T-cell (primary cell): Measurements from ENCODE around the gene MSH3. TPM values are rescaled to one million over a fixed set of nuclear protein-coding genes. Genes with fewer than 3 reads are reported as not detected.

Source experiments
- ATAC-seq, 4 experiments: fragments of 200-7000 bp in 3 of 4; fragments of 150-1000 bp in 1 of 4; cut with Tn5 transposase; replicated peaks in 1 of 4; 1 replicate in 3 of 4; 2 replicates in 1 of 4; pipeline ENCODE4 v1.10.0; 2021; ENCODE audit warnings: moderate library complexity in 3 of 4, mild to moderate bottlenecking in 2 of 4, moderate number of reproducible peaks in 1 of 4
- CTCF ChIA-PET, 2 donors: fragments of 300-600 bp; sonication (Branson Sonifier 250); formaldehyde crosslinking; loops; one replicate each; lab custom pipeline; 2022; ENCODE audit warnings: antibody characterized with exemption in 2 of 2; lab: Charles Lee
- POLR2A ChIA-PET, 2 donors: fragments of 300-600 bp; sonication (Branson Sonifier 250); formaldehyde crosslinking; loops; one replicate each; lab custom pipeline; 2022; ENCODE audit warnings: antibody characterized with exemption in 2 of 2; lab: Charles Lee
- DNase-seq, 35 experiments: peaks; one replicate each; pipeline versions ENCODE4 v3.0.0 to v3.0.0-alpha.2; 2013 to 2023
- H3K27ac ChIP-seq: one replicate; pipeline ENCODE4 v1.5.1; 2013; ENCODE audit warnings: low read length
- H3K27me3 ChIP-seq, 2 experiments: replicated peaks in 1 of 2; 1 replicate in 1 of 2; 2 replicates in 1 of 2; pipeline versions ENCODE4 v1.6.1 to v1.7.0; 2013; ENCODE audit warnings: low read length in 1 of 2, mixed read lengths in 1 of 2; ENCODE audit not compliant: control insufficient read depth in 2 of 2, insufficient read depth in 2 of 2; ENCODE audit errors: extremely low read depth in 1 of 2
- H3K36me3 ChIP-seq, 2 donors: 1 replicate in 1 of 2; 2 replicates in 1 of 2; pipeline versions ENCODE4 v1.6.1 to v1.7.0; 2013; ENCODE audit warnings: low read length in 1 of 2; ENCODE audit not compliant: control insufficient read depth in 2 of 2, insufficient read depth in 1 of 2; ENCODE audit errors: extremely low read depth in 1 of 2
- H3K4me1 ChIP-seq, 2 experiments: 1 replicate in 1 of 2; 2 replicates in 1 of 2; pipeline versions ENCODE4 v1.6.1 to v1.7.0; 2013; ENCODE audit warnings: low read length in 2 of 2, mixed read lengths in 1 of 2; ENCODE audit not compliant: insufficient read depth in 2 of 2, control insufficient read depth in 1 of 2; ENCODE audit errors: extremely low read depth in 1 of 2
- H3K4me3 ChIP-seq, 2 donors: 1 replicate in 1 of 2; 2 replicates in 1 of 2; pipeline versions ENCODE4 v1.5.1 to v1.7.0; 2013; ENCODE audit warnings: mild to moderate bottlenecking in 2 of 2, low read length in 1 of 2, moderate library complexity in 1 of 2; ENCODE audit not compliant: control insufficient read depth in 1 of 2; ENCODE audit errors: extremely low read depth in 1 of 2
- H3K9me3 ChIP-seq: 2 replicates; pipeline ENCODE4 v1.7.0; 2013
- H3K27ac Mint-ChIP-seq, 2 donors: one replicate each; pipeline ENCODE4 v1.8.0; 2020 to 2021; ENCODE audit warnings: mild to moderate bottlenecking in 2 of 2, mixed read lengths in 2 of 2
- H3K27me3 Mint-ChIP-seq, 2 donors: one replicate each; pipeline ENCODE4 v1.8.0; 2021 to 2022; ENCODE audit warnings: mixed read lengths in 2 of 2
- H3K36me3 Mint-ChIP-seq: one replicate; pipeline ENCODE4 v1.8.0; 2021; ENCODE audit warnings: mixed read lengths
- H3K4me1 Mint-ChIP-seq, 3 donors: one replicate each; pipeline ENCODE4 v1.8.0; 2020 to 2022; ENCODE audit warnings: mixed read lengths in 3 of 3, mild to moderate bottlenecking in 1 of 3
- H3K4me3 Mint-ChIP-seq, 3 donors: one replicate each; pipeline ENCODE4 v1.8.0; 2020 to 2022; ENCODE audit warnings: mild to moderate bottlenecking in 3 of 3, mixed read lengths in 3 of 3, moderate library complexity in 3 of 3
- H3K9me3 Mint-ChIP-seq, 3 donors: one replicate each; pipeline ENCODE4 v1.8.0; 2020 to 2022; ENCODE audit warnings: mixed read lengths in 3 of 3
- WGBS: methylation state at CpG from one replicate; pipeline ENCODE4 v1.1.5; 2013; ENCODE audit warnings: missing lambda C conversion rate; ENCODE audit not compliant: insufficient coverage; 5-methylcytosine and 5-hydroxymethylcytosine counted together
- total RNA-seq, 35 experiments: library from RNA in 6 of 35; stranded (reverse) in 6 of 35; fragments of 120-200 nt in 1 of 35; gene quantifications; one replicate each; pipeline versions ENCODE4 v1.2.1 to v1.2.4 and lab custom pipeline; 2013 to 2026

MSH3 gene
- total RNA-seq, 5 donors from 2014 or later (not counting 1 experiment from before 2014, with no cell fraction given), result 10.8 to 20.8 (median 16.3) TPM

GRCh38 chr5:80713631-80714030 lies 59.2 kb downstream of the MSH3 start:
- no peak overlapping the region for H3K27ac Mint-ChIP-seq
- H3K27ac ChIP-seq, result no peak overlapping the region
- no peak overlapping the region for H3K4me3 ChIP-seq
- no peaks in the 10 kb centered on the region for H3K27me3 ChIP-seq
- POLR2A ChIA-PET, result no interaction called here
- H3K36me3 Mint-ChIP-seq, result peaks cover 65% of the 10 kb centered on the region
- DNase-seq (peak in 1 of 35 experiments; percentile 8), ATAC-seq (peak in 1 of 4 experiments; percentile 46)
- peaks cover 10 to 27% (median 12%) of the 10 kb centered on the region in 3 donors for H3K4me1 Mint-ChIP-seq
- H3K36me3 ChIP-seq, result peaks cover 0 to 12% of the 10 kb centered on the region in 2 donors
- no peaks in the 10 kb centered on the region for H3K27me3 Mint-ChIP-seq
- H3K9me3 Mint-ChIP-seq, result no peaks in the 10 kb centered on the region
- H3K4me3 Mint-ChIP-seq, result no peak overlapping the region
- WGBS, result 51% methylated on average over 3 of the region's 5 CpGs
- H3K9me3 ChIP-seq, result no peaks in the 10 kb centered on the region
- CTCF ChIA-PET, result interaction anchor here in 1 of 2 donors (0.5 kb wide), 1 partner anchor 393 kb away, joined by 4 read pairs; no protein-coding TSS in a partner anchor
- H3K4me1 ChIP-seq, result peaks cover 0 to 2% of the 10 kb centered on the region in 2 experiments

GRCh38 chr5:80714570-80715298 lies 60.3 kb downstream of the MSH3 start:
- H3K27ac Mint-ChIP-seq, result no peak overlapping the region
- peaks cover 0 to 13% of the 10 kb centered on the region in 2 donors for H3K36me3 ChIP-seq
- H3K4me1 Mint-ChIP-seq, result peaks cover 8 to 25% (median 12%) of the 10 kb centered on the region in 3 donors
- no CpG with 5 or more reads among the region's 5 CpGs for WGBS
- no peaks in the 10 kb centered on the region for H3K27me3 ChIP-seq
- H3K9me3 Mint-ChIP-seq, result peaks cover 0 to 4% (median 3%) of the 10 kb centered on the region in 3 donors
- ChIA-PET POLR2A (interaction anchor here in 1 of 2 donors (0.7 kb wide), 1 partner anchor 97 kb away, joined by 3 read pairs; no protein-coding TSS in a partner anchor), CTCF (interaction anchor here in 1 of 2 donors (0.6 kb wide), 1 partner anchor 331 kb away, joined by 4 read pairs; no protein-coding TSS in a partner anchor)
- no peaks in the 10 kb centered on the region for H3K27me3 Mint-ChIP-seq
- no peaks in the 10 kb centered on the region for H3K9me3 ChIP-seq
- H3K4me1 ChIP-seq, result peaks cover 0 to 2% of the 10 kb centered on the region in 2 experiments
- peaks cover 64% of the 10 kb centered on the region for H3K36me3 Mint-ChIP-seq
- DNase-seq (no peak), ATAC-seq (no peak)
- H3K4me3 ChIP-seq, result no peak overlapping the region
- no peak overlapping the region for H3K27ac ChIP-seq
- no peak overlapping the region for H3K4me3 Mint-ChIP-seq

GRCh38 chr5:80715887-80716286 lies 61.4 kb downstream of the MSH3 start:
- no peak overlapping the region for H3K4me3 ChIP-seq
- no peak overlapping the region for H3K27ac ChIP-seq
- H3K36me3 ChIP-seq, result peaks cover 0 to 9% of the 10 kb centered on the region in 2 donors
- H3K9me3 Mint-ChIP-seq, result peaks cover 0 to 12% (median 10%) of the 10 kb centered on the region in 3 donors
- ChIA-PET POLR2A (no interaction called here), CTCF (no interaction called here)
- no peaks in the 10 kb centered on the region for H3K9me3 ChIP-seq
- H3K27me3 ChIP-seq, result no peaks in the 10 kb centered on the region
- H3K4me1 ChIP-seq, result peaks cover 0 to 2% of the 10 kb centered on the region in 2 experiments
- no peaks in the 10 kb centered on the region for H3K27me3 Mint-ChIP-seq
- H3K36me3 Mint-ChIP-seq, result peaks cover 67% of the 10 kb centered on the region
- peaks cover 7 to 19% (median 8%) of the 10 kb centered on the region in 3 donors for H3K4me1 Mint-ChIP-seq
- no peak for ATAC-seq
- H3K27ac Mint-ChIP-seq, result no peak overlapping the region
- H3K4me3 Mint-ChIP-seq, result no peak overlapping the region
- DNase-seq, result no peak
- WGBS, result no CpG with 5 or more reads among the region's 2 CpGs

GRCh38 chr5:80720181-80720580 lies 65.7 kb downstream of the MSH3 start:
- ATAC-seq (no peak), DNase-seq (no peak)
- Histone ChIP-seq H3K36me3 (peaks cover 0 to 12% of the 10 kb centered on the region in 2 donors), H3K4me3 (no peak overlapping the region), H3K27ac (no peak overlapping the region), H3K27me3 (no peaks in the 10 kb centered on the region), H3K4me1 (no peaks in the 10 kb centered on the region), H3K9me3 (no peaks in the 10 kb centered on the region)
- ChIA-PET CTCF (no interaction called here), POLR2A (no interaction called here)
- H3K9me3 Mint-ChIP-seq, result peaks cover 0 to 12% (median 10%) of the 10 kb centered on the region in 3 donors
- no peak overlapping the region for H3K4me3 Mint-ChIP-seq
- peaks cover 62% of the 10 kb centered on the region for H3K36me3 Mint-ChIP-seq
- H3K4me1 Mint-ChIP-seq, result peaks cover 0 to 7% (median 3%) of the 10 kb centered on the region in 3 donors
- no peaks in the 10 kb centered on the region for H3K27me3 Mint-ChIP-seq
- WGBS, result no CpG with 5 or more reads among the region's 2 CpGs
- H3K27ac Mint-ChIP-seq, result no peak overlapping the region

GRCh38 chr5:80722916-80723315 lies 68.5 kb downstream of the MSH3 start:
- no peak for ATAC-seq
- ChIA-PET CTCF (interaction anchor here in 1 of 2 donors (0.6 kb wide), 1 partner anchor 883 kb away, joined by 3 read pairs; no protein-coding TSS in a partner anchor), POLR2A (no interaction called here)

GRCh38 chr5:80725446-80725845 lies 71.0 kb downstream of the MSH3 start:
- H3K36me3 Mint-ChIP-seq, result peaks cover 69% of the 10 kb centered on the region
- CTCF ChIA-PET, result no interaction called here
- H3K9me3 Mint-ChIP-seq, result peaks cover 0 to under 1% (median under 1%) of the 10 kb centered on the region in 3 donors
- H3K36me3 ChIP-seq, result peaks cover 7 to 25% of the 10 kb centered on the region in 2 donors
- no peak overlapping the region for H3K27ac ChIP-seq
- H3K4me1 ChIP-seq, result no peaks in the 10 kb centered on the region
- no peaks in the 10 kb centered on the region for H3K9me3 ChIP-seq
- ATAC-seq (no peak), DNase-seq (no peak)
- 98% methylated on average over 5 of the region's 6 CpGs for WGBS
- H3K27me3 ChIP-seq, result no peaks in the 10 kb centered on the region
- POLR2A ChIA-PET, result interaction anchor here in 1 of 2 donors (0.6 kb wide), 1 partner anchor 1483 kb away, joined by 5 read pairs; no protein-coding TSS in a partner anchor
- H3K4me3 Mint-ChIP-seq, result no peak overlapping the region
- no peak overlapping the region for H3K4me3 ChIP-seq
- peaks cover 0 to 2% (median 0%) of the 10 kb centered on the region in 3 donors for H3K4me1 Mint-ChIP-seq
- no peaks in the 10 kb centered on the region for H3K27me3 Mint-ChIP-seq
- H3K27ac Mint-ChIP-seq, result no peak overlapping the region

More at GRCh38 chr5:80722916-80723315, 68.5 kb downstream of the MSH3 start:
- no peak for DNase-seq
- Mint-ChIP-seq H3K36me3 (peaks cover 69% of the 10 kb centered on the region), H3K27me3 (no peaks in the 10 kb centered on the region), H3K4me1 (peaks cover 0 to 7% (median 3%) of the 10 kb centered on the region in 3 donors), H3K4me3 (no peak overlapping the region), H3K9me3 (peaks cover 0 to 12% (median 10%) of the 10 kb centered on the region in 3 donors), H3K27ac (no peak overlapping the region)
- no CpG with 5 or more reads among the region's 7 CpGs for WGBS
- Histone ChIP-seq H3K4me3 (no peak overlapping the region), H3K4me1 (no peaks in the 10 kb centered on the region), H3K27ac (no peak overlapping the region), H3K9me3 (no peaks in the 10 kb centered on the region), H3K36me3 (peaks cover 7 to 20% of the 10 kb centered on the region in 2 donors), H3K27me3 (no peaks in the 10 kb centered on the region)
